Measurements from ENCODE around the gene NINL. TPM values are rescaled to one million over a fixed set of nuclear protein-coding genes. Genes with fewer than 3 reads are reported as not detected.

Gene NINL
- total RNA-seq, 1 donor from 2014 or later = 95.5 TPM

DNA sequence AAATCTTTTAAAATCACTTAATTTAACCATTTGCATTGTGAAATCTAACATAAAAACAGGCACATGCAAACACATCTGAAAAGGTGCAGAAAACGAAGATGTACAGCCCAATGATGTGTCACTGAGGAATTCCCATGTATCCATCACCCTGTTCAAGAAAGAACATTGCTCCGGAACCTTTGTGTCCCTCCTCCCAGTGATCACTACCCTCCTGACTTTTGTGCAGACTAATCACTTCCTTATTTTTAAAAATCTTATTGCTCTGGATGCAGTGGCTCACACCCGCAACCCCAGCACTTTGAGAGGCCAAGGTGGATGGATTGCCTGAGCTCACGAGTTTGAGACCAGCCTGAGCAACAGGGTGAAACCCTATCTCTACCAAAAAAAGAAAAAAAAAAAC, 163.3 kb downstream of the NINL start:
- TF ChIP-seq, protein P1, sequence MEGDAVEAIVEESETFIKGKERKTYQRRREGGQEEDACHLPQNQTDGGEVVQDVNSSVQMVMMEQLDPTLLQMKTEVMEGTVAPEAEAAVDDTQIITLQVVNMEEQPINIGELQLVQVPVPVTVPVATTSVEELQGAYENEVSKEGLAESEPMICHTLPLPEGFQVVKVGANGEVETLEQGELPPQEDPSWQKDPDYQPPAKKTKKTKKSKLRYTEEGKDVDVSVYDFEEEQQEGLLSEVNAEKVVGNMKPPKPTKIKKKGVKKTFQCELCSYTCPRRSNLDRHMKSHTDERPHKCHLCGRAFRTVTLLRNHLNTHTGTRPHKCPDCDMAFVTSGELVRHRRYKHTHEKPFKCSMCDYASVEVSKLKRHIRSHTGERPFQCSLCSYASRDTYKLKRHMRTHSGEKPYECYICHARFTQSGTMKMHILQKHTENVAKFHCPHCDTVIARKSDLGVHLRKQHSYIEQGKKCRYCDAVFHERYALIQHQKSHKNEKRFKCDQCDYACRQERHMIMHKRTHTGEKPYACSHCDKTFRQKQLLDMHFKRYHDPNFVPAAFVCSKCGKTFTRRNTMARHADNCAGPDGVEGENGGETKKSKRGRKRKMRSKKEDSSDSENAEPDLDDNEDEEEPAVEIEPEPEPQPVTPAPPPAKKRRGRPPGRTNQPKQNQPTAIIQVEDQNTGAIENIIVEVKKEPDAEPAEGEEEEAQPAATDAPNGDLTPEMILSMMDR (IDR thresholded peaks at IDR 0.05; ENCODE audit: unreplicated experiment) = no peak
- no peak for DNase-seq (ENCODE audit: low spot score)
- peaks cover 14% of the 10 kb centered on the region for H3K36me3 Mint-ChIP-seq (ENCODE audit: low read depth, unreplicated experiment)
- H3K4me1 Mint-ChIP-seq (ENCODE audit: unreplicated experiment) = no peaks in the 10 kb centered on the region
- no peak overlapping the region for H3K27ac Mint-ChIP-seq (ENCODE audit: unreplicated experiment)
- H3K4me3 Mint-ChIP-seq (ENCODE audit: unreplicated experiment) = no peak overlapping the region
- H3K27me3 Mint-ChIP-seq (ENCODE audit: unreplicated experiment) = peaks cover 2% of the 10 kb centered on the region
- no peaks in the 10 kb centered on the region for H3K9me3 Mint-ChIP-seq (ENCODE audit: unreplicated experiment)

DNA sequence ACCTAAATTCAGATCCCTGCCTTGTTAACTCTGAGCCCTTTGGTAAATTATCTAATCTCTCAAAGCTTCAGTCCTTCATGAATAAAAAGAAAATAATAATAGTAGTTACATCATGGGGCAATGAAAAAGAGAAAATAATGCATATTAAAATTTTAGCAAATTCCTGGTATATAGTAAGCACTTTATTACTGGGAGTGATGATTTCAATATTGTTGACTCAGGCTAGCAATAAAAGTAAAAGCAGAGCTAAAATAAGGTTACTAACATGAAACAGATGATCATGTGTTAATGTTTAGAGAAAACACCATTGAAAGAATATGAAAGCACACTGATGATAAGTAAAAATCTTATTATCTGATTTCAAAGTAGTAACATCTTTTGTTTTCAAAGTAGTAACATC, 164.2 kb downstream of the NINL start:
- H3K4me1 Mint-ChIP-seq (ENCODE audit: unreplicated experiment) = no peaks in the 10 kb centered on the region
- H3K9me3 Mint-ChIP-seq (ENCODE audit: unreplicated experiment) = no peaks in the 10 kb centered on the region
- peaks cover 13% of the 10 kb centered on the region for H3K36me3 Mint-ChIP-seq (ENCODE audit: low read depth, unreplicated experiment)
- TF ChIP-seq, protein P1 (IDR thresholded peaks at IDR 0.05; ENCODE audit: unreplicated experiment) = no peak
- H3K27ac Mint-ChIP-seq (ENCODE audit: unreplicated experiment) = no peak overlapping the region
- no peak for DNase-seq (ENCODE audit: low spot score)
- H3K4me3 Mint-ChIP-seq (ENCODE audit: unreplicated experiment) = no peak overlapping the region
- peaks cover 2% of the 10 kb centered on the region for H3K27me3 Mint-ChIP-seq (ENCODE audit: unreplicated experiment)

DNA sequence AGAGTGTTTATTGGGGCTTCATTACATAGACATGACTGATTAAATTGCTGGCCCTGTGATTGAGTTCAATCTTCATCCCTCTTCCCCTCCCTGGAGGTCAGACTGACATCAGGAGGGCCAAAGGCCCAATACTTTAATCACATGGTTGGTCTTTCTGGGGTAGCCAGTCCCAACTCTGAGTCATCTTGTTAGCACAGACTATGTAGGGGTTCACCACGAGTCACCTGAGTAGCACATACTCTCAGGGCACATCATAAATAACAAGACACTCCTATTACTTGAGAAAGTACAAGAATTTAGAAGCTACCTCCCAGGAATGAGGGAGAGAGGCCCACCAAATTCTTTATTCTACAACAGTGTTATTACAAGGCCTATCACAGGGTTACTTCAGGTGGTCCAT, 166.6 kb downstream of the NINL start:
- TF ChIP-seq, protein P1 (IDR thresholded peaks at IDR 0.05; ENCODE audit: unreplicated experiment) = no peak
- no peaks in the 10 kb centered on the region for H3K4me1 Mint-ChIP-seq (ENCODE audit: unreplicated experiment)
- no peaks in the 10 kb centered on the region for H3K9me3 Mint-ChIP-seq (ENCODE audit: unreplicated experiment)
- no peak overlapping the region for H3K4me3 Mint-ChIP-seq (ENCODE audit: unreplicated experiment)
- peaks cover 2% of the 10 kb centered on the region for H3K27me3 Mint-ChIP-seq (ENCODE audit: unreplicated experiment)
- no peak for DNase-seq (ENCODE audit: low spot score)
- H3K27ac Mint-ChIP-seq (ENCODE audit: unreplicated experiment) = no peak overlapping the region
- H3K36me3 Mint-ChIP-seq (ENCODE audit: low read depth, unreplicated experiment) = peaks cover 9% of the 10 kb centered on the region

DNA sequence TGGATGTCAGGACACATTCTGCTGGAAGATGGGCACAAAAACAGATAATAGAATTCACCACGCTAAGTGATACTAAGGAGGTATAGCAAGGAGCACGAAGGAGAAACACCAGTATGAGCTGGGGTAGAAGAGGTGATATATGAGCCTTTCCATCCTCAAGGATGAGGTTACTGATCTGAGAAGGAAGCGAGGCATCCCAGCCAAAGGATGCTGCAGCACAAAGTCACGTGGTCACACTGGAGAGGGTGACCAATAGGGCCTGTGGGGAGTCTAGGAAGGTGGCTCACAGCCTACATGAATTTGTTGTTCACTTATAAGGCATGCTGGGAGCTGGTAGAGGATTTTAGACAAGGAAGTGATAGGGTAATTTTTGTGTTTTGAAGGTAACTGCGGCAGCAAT, 176.4 kb downstream of the NINL start:
- no peak for DNase-seq (ENCODE audit: low spot score)
- Mint-ChIP-seq H3K27ac (ENCODE audit: unreplicated experiment) (no peak overlapping the region), H3K4me1 (ENCODE audit: unreplicated experiment) (peaks cover 6% of the 10 kb centered on the region), H3K9me3 (ENCODE audit: unreplicated experiment) (no peaks in the 10 kb centered on the region), H3K27me3 (ENCODE audit: unreplicated experiment) (peaks cover 2% of the 10 kb centered on the region), H3K4me3 (ENCODE audit: unreplicated experiment) (no peak overlapping the region), H3K36me3 (ENCODE audit: low read depth, unreplicated experiment) (no peaks in the 10 kb centered on the region)
- TF ChIP-seq, protein P1 (IDR thresholded peaks at IDR 0.05; ENCODE audit: unreplicated experiment) = no peak

DNA sequence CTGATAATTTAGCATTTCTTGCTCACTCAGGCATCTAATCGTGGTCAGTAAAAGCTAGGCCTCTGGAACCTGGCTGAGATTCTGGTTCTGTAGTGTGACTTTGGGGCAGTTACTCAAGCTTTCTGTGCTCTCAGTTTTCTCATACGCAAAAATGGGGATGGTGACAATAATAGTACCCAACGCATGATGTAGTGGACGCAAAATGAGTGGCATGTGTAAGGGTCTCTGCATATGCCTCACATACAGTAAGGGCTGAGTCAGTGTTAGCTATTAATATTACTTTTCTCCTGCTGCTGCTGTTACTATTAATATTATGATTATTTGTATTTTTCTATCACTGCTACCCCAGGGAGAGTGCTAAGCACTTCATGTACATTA, 177.2 kb downstream of the NINL start:
- DNase-seq (ENCODE audit: low spot score) = no peak
- Mint-ChIP-seq H3K27ac (ENCODE audit: unreplicated experiment) (peak overlapping the region; percentile 3), H3K27me3 (ENCODE audit: unreplicated experiment) (peaks cover 2% of the 10 kb centered on the region), H3K36me3 (ENCODE audit: low read depth, unreplicated experiment) (peaks cover 4% of the 10 kb centered on the region), H3K4me3 (ENCODE audit: unreplicated experiment) (peak overlapping the region; percentile 95), H3K9me3 (ENCODE audit: unreplicated experiment) (peaks cover 4% of the 10 kb centered on the region), H3K4me1 (ENCODE audit: unreplicated experiment) (peaks cover 6% of the 10 kb centered on the region)
- TF ChIP-seq, protein P1 (IDR thresholded peaks at IDR 0.05; ENCODE audit: unreplicated experiment) = no peak

All from endothelial cell (in vitro differentiated cells).